BJ (cell line): Measurements from ENCODE around the gene TMEM201. TPM values are rescaled to one million over a fixed set of nuclear protein-coding genes. Genes with fewer than 3 reads are reported as not detected.

Source experiments
- CTCF ChIA-PET: fragments of 350-600 bp; formaldehyde crosslinking; extraction: SDS; loops from one replicate; lab custom pipeline; 2021; ENCODE audit warnings: antibody characterized with exemption, inconsistent platforms; lab: Yijun Ruan, JAX
- POLR2A ChIA-PET: fragments of 300-600 bp; sonication (Branson Sonifier 250); formaldehyde crosslinking; extraction: SDS; loops from one replicate; lab custom pipeline; 2021; ENCODE audit warnings: antibody characterized with exemption; lab: Charles Lee
- DNase-seq: peaks from one replicate; pipeline ENCODE4 v3.0.0-alpha.2; 2011; ENCODE audit warnings: low read depth
- H3K27me3 ChIP-seq: 2 replicates; pipeline ENCODE4 v1.6.0; 2011; ENCODE audit warnings: low read length; ENCODE audit not compliant: control insufficient read depth, insufficient read depth
- H3K36me3 ChIP-seq: 2 replicates; pipeline ENCODE4 v1.5.1; 2011; ENCODE audit warnings: low read length; ENCODE audit not compliant: control insufficient read depth, insufficient read depth
- H3K4me3 ChIP-seq: 2 replicates; pipeline ENCODE4 v1.5.1; 2011; ENCODE audit warnings: low read depth, mild to moderate bottlenecking, control low read depth, low read length
- polyA plus RNA-seq: library from polyadenylated mRNA; depleted of rRNA; stranded (reverse); fragments of >200 nt; gene quantifications from 2 replicates; pipeline ENCODE4 v1.2.3, GENCODE V29; 2011
- TF ChIP-seq, protein P1 (sequence below): IDR thresholded peaks from 2 replicates; pipeline ENCODE4 v1.5.1; 2011; ENCODE audit warnings: low read depth, mild to moderate bottlenecking, control low read depth, inconsistent platforms, low read length, moderate library complexity; ENCODE audit not compliant: insufficient read depth

TMEM201 gene
- polyA plus RNA-seq, 1 experiment: 2.9 TPM

DNA sequence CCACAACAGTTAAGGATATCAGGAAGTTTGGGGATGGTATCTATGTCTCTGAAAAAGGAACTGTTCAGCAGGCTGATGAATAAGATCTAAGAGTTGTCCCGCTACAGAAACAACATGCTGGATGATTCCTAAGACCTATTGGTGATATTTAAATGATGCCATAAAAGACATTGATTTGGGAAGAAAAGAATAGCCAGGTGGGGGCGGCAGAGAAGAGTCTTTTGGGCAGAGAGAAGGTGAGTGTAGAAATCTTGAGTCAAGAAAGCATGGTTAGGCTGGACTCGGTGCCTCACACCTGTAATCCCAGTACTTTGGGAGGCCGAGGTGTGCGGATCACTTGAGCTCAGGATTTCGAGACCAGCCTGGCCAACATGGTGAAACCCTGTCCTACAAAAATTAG lies 11.8 kb upstream of the TMEM201 start:
- peaks cover 8% of the 10 kb centered on the region for H3K36me3 ChIP-seq
- ChIA-PET POLR2A (no interaction called here), CTCF (interaction anchor here (1.0 to 1.7 kb wide), 3 partner anchors 81 to 85 kb away, joined by 4 to 7 read pairs (median 5); no protein-coding TSS in a partner anchor)
- no peak for DNase-seq
- no peak overlapping the region for H3K4me3 ChIP-seq
- TF ChIP-seq, protein P1, sequence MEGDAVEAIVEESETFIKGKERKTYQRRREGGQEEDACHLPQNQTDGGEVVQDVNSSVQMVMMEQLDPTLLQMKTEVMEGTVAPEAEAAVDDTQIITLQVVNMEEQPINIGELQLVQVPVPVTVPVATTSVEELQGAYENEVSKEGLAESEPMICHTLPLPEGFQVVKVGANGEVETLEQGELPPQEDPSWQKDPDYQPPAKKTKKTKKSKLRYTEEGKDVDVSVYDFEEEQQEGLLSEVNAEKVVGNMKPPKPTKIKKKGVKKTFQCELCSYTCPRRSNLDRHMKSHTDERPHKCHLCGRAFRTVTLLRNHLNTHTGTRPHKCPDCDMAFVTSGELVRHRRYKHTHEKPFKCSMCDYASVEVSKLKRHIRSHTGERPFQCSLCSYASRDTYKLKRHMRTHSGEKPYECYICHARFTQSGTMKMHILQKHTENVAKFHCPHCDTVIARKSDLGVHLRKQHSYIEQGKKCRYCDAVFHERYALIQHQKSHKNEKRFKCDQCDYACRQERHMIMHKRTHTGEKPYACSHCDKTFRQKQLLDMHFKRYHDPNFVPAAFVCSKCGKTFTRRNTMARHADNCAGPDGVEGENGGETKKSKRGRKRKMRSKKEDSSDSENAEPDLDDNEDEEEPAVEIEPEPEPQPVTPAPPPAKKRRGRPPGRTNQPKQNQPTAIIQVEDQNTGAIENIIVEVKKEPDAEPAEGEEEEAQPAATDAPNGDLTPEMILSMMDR: no peak
- H3K27me3 ChIP-seq: no peaks in the 10 kb centered on the region

DNA sequence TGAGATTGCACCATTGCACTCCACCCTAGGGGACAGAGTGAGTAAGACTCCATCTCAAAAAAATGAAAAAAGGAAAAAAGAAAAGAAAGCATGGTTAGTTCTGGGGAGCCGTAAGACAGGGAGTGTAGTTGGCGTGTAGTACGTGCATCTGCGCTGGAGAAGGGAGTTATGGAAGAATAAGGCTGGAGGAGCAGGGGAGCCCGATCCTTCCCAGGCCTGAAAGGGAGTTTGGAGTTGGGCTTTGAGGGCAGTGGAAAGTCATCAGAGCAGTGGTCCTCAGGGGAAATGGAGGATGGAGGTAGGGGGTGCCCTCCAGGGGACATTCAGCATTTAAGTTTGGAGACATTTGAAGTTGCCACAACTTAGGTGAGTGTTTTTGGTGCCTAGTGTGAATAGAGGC lies 11.3 kb upstream of the TMEM201 start:
- TF ChIP-seq, protein P1: no peak
- ChIA-PET CTCF (interaction anchor here (1.3 kb wide), 1 partner anchor 83 kb away, joined by 7 read pairs; no protein-coding TSS in a partner anchor), POLR2A (no interaction called here)

DNA sequence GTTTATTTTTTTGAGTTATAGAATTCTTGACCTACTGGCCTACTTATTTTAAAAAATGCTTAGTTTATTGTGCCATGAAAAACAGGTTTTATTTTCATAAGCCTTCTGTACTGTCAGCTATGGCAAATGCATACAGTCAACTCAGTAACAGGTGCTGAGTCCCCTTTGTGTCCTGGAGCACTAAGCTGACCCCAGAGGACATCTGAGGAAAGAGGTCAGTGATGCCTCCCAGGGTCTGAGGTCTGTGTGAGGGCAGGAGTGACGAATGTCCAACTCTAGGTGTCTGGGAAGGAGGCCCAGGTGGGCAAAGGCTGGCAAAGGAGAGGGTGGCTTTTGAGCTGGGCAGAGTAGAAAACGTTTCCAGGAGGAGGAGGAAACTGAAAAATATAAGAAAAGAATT lies 7.8 kb upstream of the TMEM201 start:
- Histone ChIP-seq H3K4me3 (no peak overlapping the region), H3K27me3 (no peaks in the 10 kb centered on the region), H3K36me3 (peaks cover 8% of the 10 kb centered on the region)
- DNase-seq: no peak
- CTCF ChIA-PET: interaction anchor here (0.7 to 2.1 kb wide), 5 partner anchors 12 to 470 kb away, joined by 3 to 5 read pairs (median 3); no protein-coding TSS in a partner anchor
- POLR2A ChIA-PET: no interaction called here
- TF ChIP-seq, protein P1: no peak

More for the DNA sequence above, 11.3 kb upstream of the TMEM201 start:
- DNase-seq: no peak
- peaks cover 8% of the 10 kb centered on the region for H3K36me3 ChIP-seq
- H3K4me3 ChIP-seq: no peak overlapping the region
- no peaks in the 10 kb centered on the region for H3K27me3 ChIP-seq

GRCh38 chr1:9586147-9586766 lies 2.5 kb upstream of the TMEM201 start:
- Histone ChIP-seq H3K4me3 (no peak overlapping the region), H3K27me3 (no peaks in the 10 kb centered on the region), H3K36me3 (no peaks in the 10 kb centered on the region)
- ChIA-PET CTCF (interaction anchor here (1.1 kb wide), 1 partner anchor 95 kb away, joined by 3 read pairs; no protein-coding TSS in a partner anchor), POLR2A (interaction anchor here (0.6 kb wide), 1 partner anchor 47 kb away, joined by 5 read pairs; the partner anchor contains the start of gene SLC25A33)
- DNase-seq: no peak
- TF ChIP-seq, protein P1: no peak

DNA sequence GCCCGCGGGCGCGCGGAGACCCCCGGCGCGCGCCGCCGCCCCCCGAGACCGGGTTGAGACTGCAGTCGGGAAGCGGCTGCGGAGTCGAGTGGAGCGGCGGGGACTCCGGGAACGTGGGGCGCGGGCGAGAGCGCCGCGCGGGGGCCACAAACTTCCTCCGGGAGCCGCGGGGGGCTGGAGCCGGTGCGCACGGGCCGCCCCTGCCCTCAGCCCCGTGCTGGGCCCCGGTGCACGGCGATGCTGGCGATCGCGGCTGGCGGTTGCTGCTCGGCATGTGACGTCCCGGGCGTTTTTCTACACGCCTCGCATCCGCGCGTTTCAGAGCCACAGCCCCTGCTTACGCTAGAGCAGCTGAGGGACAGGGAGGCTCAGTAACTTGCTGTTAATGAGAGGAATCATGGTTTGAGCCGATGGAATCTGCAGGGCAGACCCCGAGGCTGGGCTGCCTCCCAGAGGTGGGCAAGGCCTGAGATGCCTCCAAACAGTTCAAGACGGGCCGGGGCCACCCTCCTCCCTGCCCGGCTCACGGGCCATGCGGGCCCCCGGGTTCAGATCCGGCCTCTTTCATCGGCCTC lies 520 bp downstream of the TMEM201 start:
- DNase-seq: no peak
- Histone ChIP-seq H3K36me3 (no peaks in the 10 kb centered on the region), H3K4me3 (peak overlapping the region; percentile 50), H3K27me3 (no peaks in the 10 kb centered on the region)
- ChIA-PET CTCF (interaction anchor here (0.8 to 2.3 kb wide), 6 partner anchors 9 to 301 kb away, joined by 3 to 7 read pairs (median 3); no protein-coding TSS in a partner anchor), POLR2A (no interaction called here)
- TF ChIP-seq, protein P1: no peak
